OCI-LY3 (cell line): ENCODE results near the gene DLK1.

Experiments used
- CTCF ChIP-seq: fragments of 200-600, 300-600 bp; sonication (generic); IDR thresholded peaks from 2 replicates; pipeline ENCODE4 v1.5.1; 2014; ENCODE audit warnings: antibody characterized with exemption, low read length, low read depth
- EZH2phosphoT487 ChIP-seq: fragments of 200-600 bp; shearing (Covaris generic); IDR thresholded peaks from 2 replicates; pipeline ENCODE4 v1.6.1; 2018; ENCODE audit warnings: antibody characterized with exemption, mixed run types, low read depth

- no peak for TF ChIP-seq CTCF
- TF ChIP-seq EZH2phosphoT487, result no peak
Observed at GRCh38 chr14:100723830-100724437, 2.8 kb upstream of the DLK1 start.
